Measurements from ENCODE around the gene RAB44.
"Not testable (repeated sequence)": the region's sequence is repeated elsewhere in the genome, so short reads cannot be mapped to it uniquely, and the experiment has no call there.

Gene RAB44

GRCh38 chr6:36719126-36719525 is 21.5 kb downstream of the RAB44 start:
- H3K27ac ChIP-seq (ENCODE audit: insufficient read depth, low read depth, low read length, poor library complexity, severe bottlenecking) = no peak overlapping the region
- H3K4me1 ChIP-seq (ENCODE audit: control insufficient read depth, insufficient read depth, low read length) = peaks cover 5% of the 10 kb centered on the region
- H3K36me3 ChIP-seq (ENCODE audit: control insufficient read depth, insufficient read depth, low read length) = no peaks in the 10 kb centered on the region
- 94% methylated on average over 7 of the region's 7 CpGs for WGBS, 2 experiments
- H3K4me3 ChIP-seq (ENCODE audit: insufficient read depth, low read depth, low read length) = no peak overlapping the region
- no peaks in the 10 kb centered on the region for H3K9me3 ChIP-seq (ENCODE audit: control insufficient read depth, low read length)
- H3K27me3 ChIP-seq (ENCODE audit: control insufficient read depth, insufficient read depth, low read length, poor library complexity, severe bottlenecking) = no peaks in the 10 kb centered on the region

GRCh38 chr6:36720251-36721141 is 22.9 kb downstream of the RAB44 start:
- Histone ChIP-seq H3K4me3 (ENCODE audit: insufficient read depth, low read depth, low read length) (no peak overlapping the region), H3K9me3 (ENCODE audit: control insufficient read depth, low read length) (no peaks in the 10 kb centered on the region), H3K27ac (ENCODE audit: insufficient read depth, low read depth, low read length, poor library complexity, severe bottlenecking) (no peak overlapping the region), H3K27me3 (ENCODE audit: control insufficient read depth, insufficient read depth, low read length, poor library complexity, severe bottlenecking) (no peaks in the 10 kb centered on the region), H3K4me1 (ENCODE audit: control insufficient read depth, insufficient read depth, low read length) (peaks cover 14% of the 10 kb centered on the region), H3K36me3 (ENCODE audit: control insufficient read depth, insufficient read depth, low read length) (no peaks in the 10 kb centered on the region)
- 92 to 93% methylated on average over 11 of the region's 11 CpGs for WGBS, 2 experiments

- Histone ChIP-seq H3K4me3 (ENCODE audit: insufficient read depth, low read depth, low read length) (no peak overlapping the region), H3K27ac (ENCODE audit: insufficient read depth, low read depth, low read length, poor library complexity, severe bottlenecking) (no peak overlapping the region), H3K27me3 (ENCODE audit: control insufficient read depth, insufficient read depth, low read length, poor library complexity, severe bottlenecking) (no peaks in the 10 kb centered on the region), H3K9me3 (ENCODE audit: control insufficient read depth, low read length) (no peaks in the 10 kb centered on the region), H3K4me1 (ENCODE audit: control insufficient read depth, insufficient read depth, low read length) (peaks cover 18% of the 10 kb centered on the region), H3K36me3 (ENCODE audit: control insufficient read depth, insufficient read depth, low read length) (no peaks in the 10 kb centered on the region)
- 92 to 94% methylated on average over 15 of the region's 15 CpGs for WGBS, 2 experiments
These were observed 23.9 kb downstream of the RAB44 start for GRCh38 chr6:36721369-36722140.

GRCh38 chr6:36722365-36722764 is 24.7 kb downstream of the RAB44 start:
- H3K4me1 ChIP-seq (ENCODE audit: control insufficient read depth, insufficient read depth, low read length) = peaks cover 18% of the 10 kb centered on the region
- no peak overlapping the region for H3K4me3 ChIP-seq (ENCODE audit: insufficient read depth, low read depth, low read length)
- no peak overlapping the region for H3K27ac ChIP-seq (ENCODE audit: insufficient read depth, low read depth, low read length, poor library complexity, severe bottlenecking)
- no peaks in the 10 kb centered on the region for H3K9me3 ChIP-seq (ENCODE audit: control insufficient read depth, low read length)
- H3K27me3 ChIP-seq (ENCODE audit: control insufficient read depth, insufficient read depth, low read length, poor library complexity, severe bottlenecking) = no peaks in the 10 kb centered on the region
- H3K36me3 ChIP-seq (ENCODE audit: control insufficient read depth, insufficient read depth, low read length) = no peaks in the 10 kb centered on the region
- WGBS, 2 experiments = 87 to 90% methylated on average over 10 of the region's 10 CpGs

- Histone ChIP-seq H3K4me1 (ENCODE audit: control insufficient read depth, insufficient read depth, low read length) (peaks cover 18% of the 10 kb centered on the region), H3K36me3 (ENCODE audit: control insufficient read depth, insufficient read depth, low read length) (no peaks in the 10 kb centered on the region), H3K9me3 (ENCODE audit: control insufficient read depth, low read length) (no peaks in the 10 kb centered on the region), H3K27me3 (ENCODE audit: control insufficient read depth, insufficient read depth, low read length, poor library complexity, severe bottlenecking) (no peaks in the 10 kb centered on the region), H3K4me3 (ENCODE audit: insufficient read depth, low read depth, low read length) (no peak overlapping the region), H3K27ac (ENCODE audit: insufficient read depth, low read depth, low read length, poor library complexity, severe bottlenecking) (no peak overlapping the region)
- WGBS, 2 experiments = 90 to 95% methylated on average over 2 of the region's 2 CpGs
These were observed 25.3 kb downstream of the RAB44 start for GRCh38 chr6:36722879-36723278.

- H3K4me1 ChIP-seq (ENCODE audit: control insufficient read depth, insufficient read depth, low read length) = peaks cover 18% of the 10 kb centered on the region
- not testable (repeated sequence) for H3K27ac ChIP-seq (ENCODE audit: insufficient read depth, low read depth, low read length, poor library complexity, severe bottlenecking)
- 92 to 99% methylated on average over 3 to 4 of the region's 4 CpGs for WGBS, 2 experiments
These were observed 26.4 kb downstream of the RAB44 start for GRCh38 chr6:36723992-36724391.

GRCh38 chr6:36724514-36725390 is 27.1 kb downstream of the RAB44 start:
- Histone ChIP-seq H3K4me1 (ENCODE audit: control insufficient read depth, insufficient read depth, low read length) (peaks cover 18% of the 10 kb centered on the region), H3K27me3 (ENCODE audit: control insufficient read depth, insufficient read depth, low read length, poor library complexity, severe bottlenecking) (no peaks in the 10 kb centered on the region), H3K27ac (ENCODE audit: insufficient read depth, low read depth, low read length, poor library complexity, severe bottlenecking) (no peak overlapping the region), H3K4me3 (ENCODE audit: insufficient read depth, low read depth, low read length) (no peak overlapping the region), H3K9me3 (ENCODE audit: control insufficient read depth, low read length) (no peaks in the 10 kb centered on the region), H3K36me3 (ENCODE audit: control insufficient read depth, insufficient read depth, low read length) (no peaks in the 10 kb centered on the region)
- WGBS, 2 experiments = 64% methylated on average over 13 of the region's 13 CpGs

More at GRCh38 chr6:36723992-36724391, 26.4 kb downstream of the RAB44 start:
- not testable (repeated sequence) for H3K4me3 ChIP-seq (ENCODE audit: insufficient read depth, low read depth, low read length); H3K9me3 ChIP-seq (ENCODE audit: control insufficient read depth, low read length); H3K27me3 ChIP-seq (ENCODE audit: control insufficient read depth, insufficient read depth, low read length, poor library complexity, severe bottlenecking); H3K36me3 ChIP-seq (ENCODE audit: control insufficient read depth, insufficient read depth, low read length)

GRCh38 chr6:36725581-36725980 is 28.0 kb downstream of the RAB44 start:
- WGBS, 2 experiments = 92 to 94% methylated on average over 7 of the region's 7 CpGs
- no peak overlapping the region for H3K4me3 ChIP-seq (ENCODE audit: insufficient read depth, low read depth, low read length)
- H3K9me3 ChIP-seq (ENCODE audit: control insufficient read depth, low read length) = no peaks in the 10 kb centered on the region
- H3K27ac ChIP-seq (ENCODE audit: insufficient read depth, low read depth, low read length, poor library complexity, severe bottlenecking) = no peak overlapping the region
- no peaks in the 10 kb centered on the region for H3K36me3 ChIP-seq (ENCODE audit: control insufficient read depth, insufficient read depth, low read length)
- no peaks in the 10 kb centered on the region for H3K27me3 ChIP-seq (ENCODE audit: control insufficient read depth, insufficient read depth, low read length, poor library complexity, severe bottlenecking)
- peaks cover 18% of the 10 kb centered on the region for H3K4me1 ChIP-seq (ENCODE audit: control insufficient read depth, insufficient read depth, low read length)

GRCh38 chr6:36727505-36728021 is 29.9 kb downstream of the RAB44 start:
- WGBS, 2 experiments = 88 to 91% methylated on average over 7 of the region's 7 CpGs
- no peaks in the 10 kb centered on the region for H3K9me3 ChIP-seq (ENCODE audit: control insufficient read depth, low read length)
- no peaks in the 10 kb centered on the region for H3K27me3 ChIP-seq (ENCODE audit: control insufficient read depth, insufficient read depth, low read length, poor library complexity, severe bottlenecking)
- H3K4me1 ChIP-seq (ENCODE audit: control insufficient read depth, insufficient read depth, low read length) = peaks cover 13% of the 10 kb centered on the region
- H3K36me3 ChIP-seq (ENCODE audit: control insufficient read depth, insufficient read depth, low read length) = no peaks in the 10 kb centered on the region
- no peak overlapping the region for H3K27ac ChIP-seq (ENCODE audit: insufficient read depth, low read depth, low read length, poor library complexity, severe bottlenecking)
- H3K4me3 ChIP-seq (ENCODE audit: insufficient read depth, low read depth, low read length) = no peak overlapping the region
